K562 (cell line): ENCODE results near the gene GNAZ. TPM values are rescaled to one million over a fixed set of nuclear protein-coding genes. Genes with fewer than 3 reads are reported as not detected.
A peak's percentile ranks its signal among the peaks of the same experiment; 100 is the strongest.

Source experiments
- ARID3B ChIP-seq: fragments of 250-450 bp; sonication (Bioruptor Pico); IDR thresholded peaks from 2 replicates; pipeline ENCODE4 v1.4.0; 2020; ENCODE audit warnings: borderline replicate concordance
- ATF1 ChIP-seq, 2 experiments: fragments of 450-650 bp in 1 of 2; IDR thresholded peaks; 2 replicates each; pipeline ENCODE4 v1.6.1; 2016; ENCODE audit warnings: missing compliant biosample characterization in 1 of 2, missing genetic modification characterization in 1 of 2
- BMI1 ChIP-seq: fragments of 150-350 bp; IDR thresholded peaks from 2 replicates; pipeline ENCODE4 v1.6.1; 2014; ENCODE audit warnings: low read length
- CBX2 ChIP-seq: fragments of 200-600 bp; sonication (generic); IDR thresholded peaks from one replicate; pipeline ENCODE4 v1.6.1; 2012; ENCODE audit warnings: mild to moderate bottlenecking, low read length, inconsistent platforms; ENCODE audit not compliant: insufficient read depth, poor library complexity, severe bottlenecking
- CXXC5 ChIP-seq: fragments of 250-450 bp; sonication (Bioruptor Pico); IDR thresholded peaks from 2 replicates; pipeline ENCODE4 v1.8.0; 2022; ENCODE audit warnings: inconsistent platforms, mild to moderate bottlenecking, moderate library complexity
- E2F1 ChIP-seq: sonication (generic); formaldehyde crosslinking; IDR thresholded peaks from 2 replicates; pipeline ENCODE4 v1.8.1; 2023; ENCODE audit warnings: mild to moderate bottlenecking, missing genetic modification reagents, moderate library complexity
- GATA2 ChIP-seq: sonication (generic); formaldehyde crosslinking; IDR thresholded peaks from 2 replicates; pipeline ENCODE4 v1.4.0; 2020; ENCODE audit warnings: mild to moderate bottlenecking, missing genetic modification reagents
- REST ChIP-seq, 2 experiments: fragments of 450-650 bp; formaldehyde crosslinking in 1 of 2; IDR thresholded peaks; 2 replicates each; pipeline versions ENCODE4 v1.4.0 to v1.6.1; 2014 to 2020; ENCODE audit warnings: mild to moderate bottlenecking in 2 of 2, borderline replicate concordance in 1 of 2, low read depth in 1 of 2
- STAG1 ChIP-seq: sonication (generic); formaldehyde crosslinking; IDR thresholded peaks from 2 replicates; pipeline ENCODE4 v1.5.0; 2020; ENCODE audit warnings: missing genetic modification reagents, borderline replicate concordance
- UBTF ChIP-seq, 2 experiments: IDR thresholded peaks; 2 replicates each; pipeline ENCODE4 v1.6.1; 2012; ENCODE audit warnings: improper control_type of control experiment in 2 of 2, low read depth in 2 of 2, low read length in 2 of 2, borderline replicate concordance in 1 of 2
- ZSCAN32 ChIP-seq: fragments of 450-650 bp; formaldehyde crosslinking; IDR thresholded peaks from 2 replicates; pipeline ENCODE4 v1.4.0; 2020; ENCODE audit warnings: mild to moderate bottlenecking, moderate library complexity
- polyA plus RNA-seq, 8 experiments: library from polyadenylated mRNA; depleted of rRNA in 4 of 8; stranded (reverse) in 5 of 8; unstranded in 3 of 8; fragments of >200 nt; fragmentation: Nextera tagmentation in 2 of 8; fragmentation: Illumina TruSeq in 1 of 8; extraction: Ambion mirVana in 2 of 8; extraction: Trizol in 1 of 8; gene quantifications; 2 replicates each; pipeline versions ENCODE4 v1.2.1 to v1.2.3, GENCODE V29; 2011 to 2014; ENCODE audit warnings: inconsistent platforms in 1 of 8, missing spikeins in 1 of 8
- total RNA-seq, 7 experiments: library from RNA; depleted of rRNA in 6 of 7; stranded (reverse); fragments of >200 nt in 6 of 7; fragmentation: Illumina TruSeq in 2 of 7; extraction: Trizol in 2 of 7; gene quantifications; 2 replicates each; pipeline versions ENCODE4 v1.2.1 to v1.2.3, GENCODE V29; 2011 to 2021; ENCODE audit warnings: low replicate concordance in 1 of 7

Gene GNAZ
- total and polyA plus RNA-seq, 9 of the 15 experiments (the other 6 are each of a cell fraction or from before 2014, with no cell fraction given) = 0.04 to 0.22 (median 0.13) TPM; not detected in 3

GRCh38 chr22:23095733-23096342 is 25.5 kb downstream of the GNAZ start (continued):
- TF ChIP-seq UBTF (IDR thresholded peaks at IDR 0.05; ENCODE audit: borderline replicate concordance in 1 of 2, low read depth in 2 of 2, low read length in 2 of 2) = peak in 1 of 2 experiments; percentile 42; a peak in 2 of 4 replicates
- TF ChIP-seq CXXC5 = no peak
- TF ChIP-seq GATA2 (CRISPR knock-in tag) = no peak
- TF ChIP-seq CBX2 = no peak
- 0 out of 2 replicates have a peak, but pooled peaks have one; percentile 31 for TF ChIP-seq ATF1 (CRISPR knock-in tag; IDR thresholded peaks at IDR 0.05)
- TF ChIP-seq ATF1 (tag; IDR thresholded peaks at IDR 0.05) = no peak
- TF ChIP-seq ZSCAN32 (CRISPR knock-in tag) = no peak
- TF ChIP-seq REST (IDR thresholded peaks at IDR 0.05; ENCODE audit: borderline replicate concordance) = no peak
- no peak for TF ChIP-seq REST (CRISPR knock-in tag; IDR thresholded peaks at IDR 0.05; ENCODE audit: low read depth)
- no peak for TF ChIP-seq STAG1
- TF ChIP-seq E2F1 (CRISPR knock-in tag) = 0 out of 2 replicates have a peak, but pooled peaks have one; percentile 15
- TF ChIP-seq ARID3B = no peak
- TF ChIP-seq BMI1 = no peak
